ENCODE results near the gene NKTR.
A peak's percentile ranks its signal among the peaks of the same experiment; 100 is the strongest.

Gene NKTR

GRCh38 chr3:42681361-42682038, 81.0 kb downstream of the NKTR start:
- no peak for DNase-seq (ENCODE audit: low read depth in 2 of 2)

- DNase-seq (ENCODE audit: low read depth in 2 of 2): no peak
Observed at GRCh38 chr3:42682301-42683070, 82.0 kb downstream of the NKTR start.

DNA sequence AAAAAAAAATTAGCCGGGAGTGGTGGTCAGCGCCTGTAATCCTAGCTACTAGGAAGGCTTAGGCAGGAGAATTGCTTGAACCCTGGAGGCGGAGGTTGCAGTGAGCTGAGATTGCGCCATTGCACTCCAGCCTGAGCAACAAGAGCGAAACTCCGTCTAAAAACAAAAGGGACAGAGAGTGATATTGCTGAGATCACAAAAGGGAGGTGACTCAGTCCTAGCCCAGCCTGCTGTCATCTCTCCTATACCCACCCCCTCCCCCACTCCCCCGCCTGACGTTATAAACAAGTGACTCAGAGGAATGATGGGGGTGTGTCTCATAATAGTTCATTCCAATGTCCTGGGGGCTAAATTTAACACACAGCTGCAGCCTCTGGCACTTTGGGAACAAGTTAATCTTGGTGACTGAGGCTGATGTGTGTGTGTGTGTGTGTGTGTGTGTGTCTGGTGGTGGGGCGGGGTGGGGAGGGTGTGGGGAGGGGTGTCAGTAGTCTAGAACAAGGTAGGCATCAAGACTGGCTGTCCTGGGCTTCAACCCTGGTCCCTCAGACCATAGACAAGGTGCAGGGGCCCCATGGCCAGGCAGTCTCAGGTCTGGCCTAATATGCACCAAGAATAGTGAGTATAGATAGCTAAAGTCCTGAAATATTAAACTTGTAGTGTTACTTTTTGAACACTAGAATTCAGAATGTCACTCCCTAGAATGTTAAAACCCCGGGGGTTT, 83.6 kb downstream of the NKTR start:
- peak in 1 of 2 donors; percentile 32 for DNase-seq (ENCODE audit: low read depth in 2 of 2)

DNA sequence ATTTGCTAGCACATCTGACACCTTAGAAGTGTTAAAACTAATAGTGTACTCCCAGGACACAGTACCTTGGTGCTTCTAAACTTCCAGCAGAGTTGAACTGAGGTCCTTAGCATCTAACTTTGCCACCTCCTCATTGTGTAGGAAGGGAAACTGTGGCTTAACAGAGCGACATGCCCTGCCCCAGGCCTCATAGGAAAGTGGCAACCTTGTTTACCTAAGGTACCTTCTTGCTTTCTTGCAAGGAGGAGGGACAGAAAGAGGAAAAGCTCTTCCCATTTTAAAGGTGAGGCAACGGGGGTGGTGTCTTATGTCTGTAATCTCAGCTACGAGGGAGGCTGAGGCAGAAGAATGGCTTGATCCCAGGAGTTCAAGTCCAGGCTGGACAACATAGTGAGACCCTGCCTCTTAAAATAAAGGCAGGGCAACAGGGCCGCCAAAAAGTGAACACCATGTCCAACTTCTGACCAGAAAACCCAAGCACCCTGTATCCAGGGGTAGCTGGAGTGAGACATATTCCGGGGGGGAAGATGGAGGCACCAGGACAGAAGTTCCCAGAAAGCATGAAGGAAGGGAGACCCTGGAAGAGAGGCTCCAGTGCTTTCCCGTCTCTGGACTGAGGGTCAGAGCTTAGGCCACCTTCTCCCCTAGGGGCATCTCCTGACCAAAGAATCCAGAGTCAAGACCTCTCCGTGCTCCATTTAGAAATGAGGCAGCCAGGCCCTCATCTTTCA, 84.3 kb downstream of the NKTR start:
- DNase-seq (ENCODE audit: low read depth in 2 of 2): no peak

GRCh38 chr3:42685363-42685881, 84.9 kb downstream of the NKTR start, which contains the start of gene KLHL40:
Gene KLHL40, plus strand, starts transcription at chr3:42685537. Its CDS starts 82 bp downstream, at chr3:42685619.
- no peak for DNase-seq (ENCODE audit: low read depth in 2 of 2)

DNA sequence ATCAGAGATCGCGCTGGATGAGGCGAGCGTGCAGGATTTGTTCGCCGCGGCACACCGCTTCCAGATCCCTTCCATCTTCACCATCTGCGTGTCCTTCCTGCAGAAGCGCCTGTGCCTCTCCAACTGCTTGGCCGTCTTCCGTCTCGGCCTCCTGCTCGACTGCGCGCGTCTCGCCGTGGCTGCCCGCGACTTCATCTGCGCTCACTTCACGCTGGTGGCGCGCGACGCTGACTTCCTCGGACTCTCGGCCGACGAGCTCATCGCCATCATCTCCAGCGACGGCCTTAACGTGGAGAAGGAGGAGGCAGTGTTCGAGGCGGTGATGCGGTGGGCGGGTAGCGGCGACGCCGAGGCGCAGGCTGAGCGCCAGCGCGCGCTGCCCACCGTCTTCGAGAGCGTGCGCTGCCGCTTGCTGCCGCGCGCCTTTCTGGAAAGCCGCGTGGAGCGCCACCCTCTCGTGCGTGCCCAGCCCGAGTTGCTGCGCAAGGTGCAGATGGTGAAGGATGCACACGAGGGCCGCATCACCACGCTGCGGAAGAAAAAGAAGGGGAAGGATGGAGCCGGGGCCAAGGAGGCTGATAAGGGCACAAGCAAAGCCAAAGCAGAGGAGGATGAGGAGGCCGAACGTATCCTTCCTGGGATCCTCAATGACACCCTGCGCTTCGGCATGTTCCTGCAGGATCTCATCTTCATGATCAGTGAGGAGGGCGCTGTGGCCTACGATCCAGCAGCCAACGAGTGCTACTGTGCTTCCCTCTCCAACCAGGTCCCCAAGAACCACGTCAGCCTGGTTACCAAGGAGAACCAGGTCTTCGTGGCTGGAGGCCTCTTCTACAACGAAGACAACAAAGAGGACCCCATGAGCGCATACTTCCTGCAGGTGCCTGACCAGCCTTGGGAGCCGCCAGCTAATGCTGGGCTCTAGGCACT, 85.7 kb downstream of the NKTR start:
- no peak for DNase-seq (ENCODE audit: low read depth in 2 of 2)

DNA sequence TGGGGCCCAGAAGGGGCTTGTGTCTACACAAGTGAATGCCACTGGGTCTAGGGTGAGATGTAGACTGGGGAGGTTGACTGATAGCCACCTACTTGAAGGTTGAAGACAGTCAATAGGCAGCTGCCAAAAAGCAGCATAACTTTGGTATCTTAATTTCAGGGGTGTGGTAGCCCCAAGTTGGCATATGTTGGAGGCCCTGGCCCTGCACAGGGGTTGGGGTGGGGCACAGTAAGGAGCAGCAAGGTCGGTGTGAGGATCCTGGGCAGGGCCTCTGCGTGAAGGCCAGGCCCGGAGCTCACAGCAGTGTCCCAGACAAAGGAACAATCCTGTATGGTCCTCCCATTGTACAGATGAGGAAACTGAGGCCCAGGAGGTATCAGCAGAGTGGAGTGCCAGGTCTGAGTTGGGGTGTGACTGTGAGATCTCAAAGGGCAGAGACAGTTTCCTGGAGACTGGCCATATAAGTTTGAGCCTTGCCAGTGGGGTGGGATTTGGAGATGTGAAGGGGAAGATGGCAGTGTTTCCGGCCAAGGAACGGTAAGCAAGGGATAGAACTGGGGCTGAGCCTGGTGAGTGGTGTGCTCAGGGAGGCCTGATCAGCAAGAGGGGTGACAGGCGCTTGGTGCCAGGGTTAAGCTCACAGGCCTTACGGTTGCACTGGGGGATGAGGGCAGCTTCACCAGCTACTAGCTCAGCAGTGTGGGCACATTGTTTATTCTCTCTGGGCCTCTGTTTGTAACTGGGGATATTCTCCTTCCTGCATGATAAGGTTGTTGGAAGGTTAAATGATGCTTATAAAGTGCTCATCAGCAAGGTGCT, 86.6 kb downstream of the NKTR start:
- DNase-seq (ENCODE audit: low read depth in 2 of 2): no peak

GRCh38 chr3:42688016-42688415, 87.5 kb downstream of the NKTR start:
- no peak for DNase-seq (ENCODE audit: low read depth in 2 of 2)

- DNase-seq (ENCODE audit: low read depth in 2 of 2): no peak
Observed at GRCh38 chr3:42688487-42689420, 88.3 kb downstream of the NKTR start.

- DNase-seq (ENCODE audit: low read depth in 2 of 2): no peak
Observed at GRCh38 chr3:42689421-42690014, 89.0 kb downstream of the NKTR start.

GRCh38 chr3:42690191-42690590, 89.7 kb downstream of the NKTR start:
- no peak for DNase-seq (ENCODE audit: low read depth in 2 of 2)

GRCh38 chr3:42690766-42691680, 90.5 kb downstream of the NKTR start:
- no peak for DNase-seq (ENCODE audit: low read depth in 2 of 2)

- no peak for DNase-seq (ENCODE audit: low read depth in 2 of 2)
Observed at GRCh38 chr3:42691816-42692666, 91.6 kb downstream of the NKTR start.

GRCh38 chr3:42692667-42693529, 92.4 kb downstream of the NKTR start:
- no peak for DNase-seq (ENCODE audit: low read depth in 2 of 2)

- no peak for DNase-seq (ENCODE audit: low read depth in 2 of 2)
Observed at GRCh38 chr3:42693530-42693930, 93.0 kb downstream of the NKTR start.

Data from stimulated activated CD4-positive, alpha-beta T cell treated with anti-CD3 and anti-CD28 coated beads, Interleukin-1b, Interleukin-23, amount 100 ng/mL, for 4 hours (primary cell).